Measurements from ENCODE around the gene ANXA6. TPM values are rescaled to one million over a fixed set of nuclear protein-coding genes. Genes with fewer than 3 reads are reported as not detected.
A peak's percentile ranks its signal among the peaks of the same experiment; 100 is the strongest.

Gene ANXA6
- total RNA-seq, 2 donors from 2014 or later: 204 to 235 TPM

DNA sequence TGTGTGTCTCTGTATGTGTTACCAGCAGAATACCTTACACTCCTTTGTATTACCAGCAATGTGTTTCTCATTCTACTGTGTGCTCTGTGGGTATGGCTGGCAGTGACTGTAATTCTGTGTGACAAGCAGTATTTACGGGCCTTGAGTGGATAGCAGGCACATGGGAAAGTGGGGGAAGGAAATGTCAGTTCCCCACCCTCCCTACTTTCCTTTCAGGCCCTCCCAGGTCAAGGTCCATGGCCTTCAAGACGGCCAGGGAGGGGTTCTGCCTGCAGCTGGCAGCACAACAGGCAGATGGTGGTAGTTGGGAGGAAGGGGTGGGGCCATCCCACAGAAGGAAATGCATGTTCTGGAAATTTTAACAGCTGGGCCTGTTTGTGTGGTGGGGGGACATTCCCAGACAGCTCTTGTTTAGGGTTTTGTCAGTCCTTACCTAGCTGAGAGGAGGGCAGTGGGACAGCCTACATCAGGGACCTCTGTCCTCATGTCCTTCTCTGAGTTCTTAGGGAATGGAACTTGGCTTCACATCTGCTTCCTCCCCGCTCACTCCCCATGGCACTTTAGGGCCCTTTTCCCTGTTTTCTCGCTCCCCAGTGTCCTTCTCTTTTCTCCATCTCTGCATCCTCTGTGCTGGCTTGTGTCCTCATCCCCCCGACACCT is 62.1 kb downstream of the ANXA6 start:
- H3K27ac Mint-ChIP-seq: no peak overlapping the region

DNA sequence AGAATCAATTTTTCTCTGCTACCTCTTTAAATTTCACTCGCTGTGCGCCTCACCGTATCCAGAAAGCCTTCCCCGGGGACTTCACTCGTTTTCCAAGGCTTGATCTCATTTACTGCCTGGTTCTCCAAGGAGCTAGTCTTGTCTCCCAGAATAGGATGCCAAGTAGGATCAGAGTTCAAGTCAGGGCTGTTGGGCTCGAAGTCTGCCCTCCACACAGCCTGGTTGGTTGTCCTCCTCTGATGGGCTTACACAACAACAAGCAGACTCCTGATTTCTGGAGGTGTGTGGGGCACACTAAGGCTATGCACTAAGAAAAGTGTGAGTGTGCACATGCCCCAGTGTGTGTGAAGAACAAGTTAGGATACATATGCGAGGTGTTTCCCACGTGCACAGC is 62.7 kb downstream of the ANXA6 start:
- WGBS, 2 experiments (ENCODE audit: insufficient coverage in 1 of 2, insufficient read length in 1 of 2): 90% methylated on average over 6 to 8 of the region's 8 CpGs
- Histone ChIP-seq H3K27me3 (ENCODE audit: control insufficient read depth, insufficient read depth, low read length, poor library complexity, severe bottlenecking) (peaks cover 6% of the 10 kb centered on the region), H3K27ac (ENCODE audit: low read depth, low read length) (no peak overlapping the region), H3K4me1 (ENCODE audit: control insufficient read depth, insufficient read depth, low read length) (peaks cover 5% of the 10 kb centered on the region), H3K9ac (ENCODE audit: extremely low read depth, low read length, poor library complexity, severe bottlenecking) (no peak overlapping the region), H3K4me3 (ENCODE audit: low read length) (no peak overlapping the region), H3K36me3 (ENCODE audit: control insufficient read depth, insufficient read depth, low read length) (peaks cover 10% of the 10 kb centered on the region), H3K9me3 (ENCODE audit: control insufficient read depth, low read length) (no peaks in the 10 kb centered on the region)
- H3K27ac Mint-ChIP-seq: no peak overlapping the region
- H3K4me3 Mint-ChIP-seq: no peak overlapping the region
- TF ChIP-seq, protein P1, sequence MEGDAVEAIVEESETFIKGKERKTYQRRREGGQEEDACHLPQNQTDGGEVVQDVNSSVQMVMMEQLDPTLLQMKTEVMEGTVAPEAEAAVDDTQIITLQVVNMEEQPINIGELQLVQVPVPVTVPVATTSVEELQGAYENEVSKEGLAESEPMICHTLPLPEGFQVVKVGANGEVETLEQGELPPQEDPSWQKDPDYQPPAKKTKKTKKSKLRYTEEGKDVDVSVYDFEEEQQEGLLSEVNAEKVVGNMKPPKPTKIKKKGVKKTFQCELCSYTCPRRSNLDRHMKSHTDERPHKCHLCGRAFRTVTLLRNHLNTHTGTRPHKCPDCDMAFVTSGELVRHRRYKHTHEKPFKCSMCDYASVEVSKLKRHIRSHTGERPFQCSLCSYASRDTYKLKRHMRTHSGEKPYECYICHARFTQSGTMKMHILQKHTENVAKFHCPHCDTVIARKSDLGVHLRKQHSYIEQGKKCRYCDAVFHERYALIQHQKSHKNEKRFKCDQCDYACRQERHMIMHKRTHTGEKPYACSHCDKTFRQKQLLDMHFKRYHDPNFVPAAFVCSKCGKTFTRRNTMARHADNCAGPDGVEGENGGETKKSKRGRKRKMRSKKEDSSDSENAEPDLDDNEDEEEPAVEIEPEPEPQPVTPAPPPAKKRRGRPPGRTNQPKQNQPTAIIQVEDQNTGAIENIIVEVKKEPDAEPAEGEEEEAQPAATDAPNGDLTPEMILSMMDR (conservative IDR thresholded peaks at IDR 0.05): no peak
- H3K4me1 Mint-ChIP-seq: peaks cover 21% of the 10 kb centered on the region
- H3K9me3 Mint-ChIP-seq: no peaks in the 10 kb centered on the region
- H3K27me3 Mint-ChIP-seq (ENCODE audit: insufficient read depth): peaks cover 8% of the 10 kb centered on the region
- no peak for DNase-seq
- H3K36me3 Mint-ChIP-seq (ENCODE audit: low read depth): peaks cover under 1% of the 10 kb centered on the region

More for the DNA sequence above, 62.1 kb downstream of the ANXA6 start:
- Histone ChIP-seq H3K9me3 (ENCODE audit: control insufficient read depth, low read length) (no peaks in the 10 kb centered on the region), H3K4me1 (ENCODE audit: control insufficient read depth, insufficient read depth, low read length) (peaks cover 5% of the 10 kb centered on the region), H3K27me3 (ENCODE audit: control insufficient read depth, insufficient read depth, low read length, poor library complexity, severe bottlenecking) (peaks cover 4% of the 10 kb centered on the region), H3K27ac (ENCODE audit: low read depth, low read length) (no peak overlapping the region), H3K4me3 (ENCODE audit: low read length) (no peak overlapping the region), H3K9ac (ENCODE audit: extremely low read depth, low read length, poor library complexity, severe bottlenecking) (no peak overlapping the region), H3K36me3 (ENCODE audit: control insufficient read depth, insufficient read depth, low read length) (peaks cover 16% of the 10 kb centered on the region)
- Mint-ChIP-seq H3K27me3 (ENCODE audit: insufficient read depth) (peaks cover 2% of the 10 kb centered on the region), H3K9me3 (no peaks in the 10 kb centered on the region), H3K4me3 (no peak overlapping the region), H3K4me1 (peaks cover 21% of the 10 kb centered on the region), H3K36me3 (ENCODE audit: low read depth) (peaks cover 6% of the 10 kb centered on the region)
- TF ChIP-seq, protein P1 (conservative IDR thresholded peaks at IDR 0.05): no peak
- peak; percentile 55 for DNase-seq
- WGBS, 2 experiments (ENCODE audit: insufficient coverage in 1 of 2, insufficient read length in 1 of 2): 88 to 93% methylated on average over 2 to 5 of the region's 5 CpGs

DNA sequence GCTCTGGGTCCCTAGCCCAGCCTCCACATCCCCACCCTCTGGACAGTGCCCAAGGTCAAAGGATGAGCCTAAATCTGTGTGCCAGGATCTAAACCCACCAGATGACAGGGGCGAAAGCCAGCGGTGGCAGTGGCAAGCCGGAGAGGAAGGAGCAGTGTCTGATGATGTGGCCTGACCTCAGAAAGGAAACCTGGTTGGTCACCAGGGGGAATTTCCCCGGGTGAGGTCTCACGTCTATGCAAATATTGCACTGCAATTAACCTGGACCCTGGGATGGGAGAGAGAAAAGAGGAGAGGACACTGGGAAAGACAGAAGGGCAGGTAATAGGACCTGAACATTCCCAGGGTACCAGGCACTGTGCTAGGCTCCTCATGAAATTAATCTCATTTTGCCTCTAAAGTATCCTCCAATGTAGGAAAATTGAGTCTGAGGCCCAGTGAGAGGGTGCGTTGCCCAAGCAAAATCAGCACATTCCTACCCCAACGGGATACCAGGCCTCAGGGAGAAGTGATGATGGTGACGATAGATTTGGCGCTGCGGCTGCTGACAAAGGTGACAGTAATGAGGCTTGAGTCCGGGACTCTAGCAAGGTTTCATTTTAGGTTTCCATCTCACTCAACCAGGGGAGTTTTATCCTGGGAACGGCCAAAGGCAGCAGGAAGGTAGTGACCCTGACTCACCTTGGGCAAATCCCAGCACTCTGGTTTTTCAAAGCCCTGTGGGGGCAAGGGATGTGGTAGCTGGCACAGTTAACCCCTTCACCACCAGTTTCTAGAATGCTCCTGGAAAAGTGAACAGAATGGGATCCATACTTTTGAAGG is 63.3 kb downstream of the ANXA6 start:
- Histone ChIP-seq H3K27me3 (ENCODE audit: control insufficient read depth, insufficient read depth, low read length, poor library complexity, severe bottlenecking) (peaks cover 6% of the 10 kb centered on the region), H3K4me3 (ENCODE audit: low read length) (no peak overlapping the region), H3K9ac (ENCODE audit: extremely low read depth, low read length, poor library complexity, severe bottlenecking) (no peak overlapping the region), H3K4me1 (ENCODE audit: control insufficient read depth, insufficient read depth, low read length) (peaks cover 5% of the 10 kb centered on the region), H3K9me3 (ENCODE audit: control insufficient read depth, low read length) (no peaks in the 10 kb centered on the region), H3K36me3 (ENCODE audit: control insufficient read depth, insufficient read depth, low read length) (peaks cover 6% of the 10 kb centered on the region), H3K27ac (ENCODE audit: low read depth, low read length) (no peak overlapping the region)
- TF ChIP-seq, protein P1 (conservative IDR thresholded peaks at IDR 0.05): no peak
- Mint-ChIP-seq H3K4me3 (no peak overlapping the region), H3K4me1 (peaks cover 21% of the 10 kb centered on the region), H3K9me3 (no peaks in the 10 kb centered on the region), H3K36me3 (ENCODE audit: low read depth) (no peaks in the 10 kb centered on the region), H3K27ac (no peak overlapping the region), H3K27me3 (ENCODE audit: insufficient read depth) (peaks cover 8% of the 10 kb centered on the region)
- WGBS, 2 experiments (ENCODE audit: insufficient coverage in 1 of 2, insufficient read length in 1 of 2): 85 to 86% methylated on average over 7 to 12 of the region's 12 CpGs
- DNase-seq: peak; percentile 55

Measured in endodermal cell (in vitro differentiated cells).